ENCODE data around the gene CR1. TPM values are rescaled to one million over a fixed set of nuclear protein-coding genes. Genes with fewer than 3 reads are reported as not detected.
"Not testable (repeated sequence)": the region's sequence is repeated elsewhere in the genome, so short reads cannot be mapped to it uniquely, and the experiment has no call there.

CR1 gene
- total RNA-seq, 2 experiments from 2014 or later: 10.9 to 12.2 TPM

- Mint-ChIP-seq H3K27me3 (peaks cover 4% of the 10 kb centered on the region), H3K4me1 (no peaks in the 10 kb centered on the region), H3K27ac (no peak overlapping the region), H3K9me3 (no peaks in the 10 kb centered on the region), H3K4me3 (no peak overlapping the region), H3K36me3 (no peaks in the 10 kb centered on the region)
- DNase-seq (no peak), ATAC-seq (ENCODE audit: low read depth) (no peak)
- POLR2A ChIA-PET: no interaction called here
These were observed 8.3 kb upstream of the CR1 start for GRCh38 chr1:207487636-207488035.

- ATAC-seq (ENCODE audit: low read depth) (no peak), DNase-seq (no peak)
- H3K27ac Mint-ChIP-seq: no peak overlapping the region
- H3K36me3 Mint-ChIP-seq: no peaks in the 10 kb centered on the region
- H3K9me3 Mint-ChIP-seq: no peaks in the 10 kb centered on the region
- H3K4me1 Mint-ChIP-seq: peaks cover 10% of the 10 kb centered on the region
- H3K27me3 Mint-ChIP-seq: peaks cover 17% of the 10 kb centered on the region
- POLR2A ChIA-PET: no interaction called here
- no peak overlapping the region for H3K4me3 Mint-ChIP-seq
These were observed 2.7 kb upstream of the CR1 start for GRCh38 chr1:207493212-207493611.

GRCh38 chr1:207494171-207494570 is 1.8 kb upstream of the CR1 start:
- Mint-ChIP-seq H3K27me3 (peaks cover 23% of the 10 kb centered on the region), H3K4me3 (no peak overlapping the region), H3K27ac (no peak overlapping the region), H3K4me1 (peaks cover 10% of the 10 kb centered on the region), H3K36me3 (no peaks in the 10 kb centered on the region), H3K9me3 (no peaks in the 10 kb centered on the region)
- POLR2A ChIA-PET: no interaction called here
- DNase-seq: no peak
- no peak for ATAC-seq (ENCODE audit: low read depth)

- DNase-seq; POLR2A ChIA-PET; H3K36me3 Mint-ChIP-seq; H3K4me3 Mint-ChIP-seq; ATAC-seq (ENCODE audit: low read depth); H3K9me3 Mint-ChIP-seq; H3K27ac Mint-ChIP-seq: not testable (repeated sequence)
- H3K4me1 Mint-ChIP-seq: peaks cover 10% of the 10 kb centered on the region
- H3K27me3 Mint-ChIP-seq: peaks cover 23% of the 10 kb centered on the region
These were observed 676 bp upstream of the CR1 start for GRCh38 chr1:207495281-207495680.

- Mint-ChIP-seq H3K27me3 (peaks cover 35% of the 10 kb centered on the region), H3K9me3 (no peaks in the 10 kb centered on the region), H3K4me1 (peaks cover 10% of the 10 kb centered on the region), H3K4me3 (no peak overlapping the region), H3K36me3 (no peaks in the 10 kb centered on the region), H3K27ac (no peak overlapping the region)
- ATAC-seq (ENCODE audit: low read depth) (no peak), DNase-seq (no peak)
- POLR2A ChIA-PET: no interaction called here
These were observed 2.0 kb downstream of the CR1 start for GRCh38 chr1:207497941-207498340.

GRCh38 chr1:207499573-207499972 is 3.6 kb downstream of the CR1 start:
- DNase-seq: peak; percentile 57
- Mint-ChIP-seq H3K4me3 (no peak overlapping the region), H3K9me3 (no peaks in the 10 kb centered on the region), H3K27me3 (peaks cover 45% of the 10 kb centered on the region), H3K4me1 (peaks cover 10% of the 10 kb centered on the region), H3K36me3 (no peaks in the 10 kb centered on the region), H3K27ac (no peak overlapping the region)
- ATAC-seq (ENCODE audit: low read depth): peak; percentile 83
- POLR2A ChIA-PET: no interaction called here

- no peak for DNase-seq
- POLR2A ChIA-PET: no interaction called here
- no peak for ATAC-seq (ENCODE audit: low read depth)
- no peaks in the 10 kb centered on the region for H3K36me3 Mint-ChIP-seq
- H3K4me3 Mint-ChIP-seq: no peak overlapping the region
- no peak overlapping the region for H3K27ac Mint-ChIP-seq
- H3K27me3 Mint-ChIP-seq: peaks cover 44% of the 10 kb centered on the region
- no peaks in the 10 kb centered on the region for H3K9me3 Mint-ChIP-seq
- peaks cover 10% of the 10 kb centered on the region for H3K4me1 Mint-ChIP-seq
These were observed 4.3 kb downstream of the CR1 start for GRCh38 chr1:207500306-207500705.

GRCh38 chr1:207501071-207501470 is 5.1 kb downstream of the CR1 start:
- H3K27ac Mint-ChIP-seq: no peak overlapping the region
- H3K9me3 Mint-ChIP-seq: no peaks in the 10 kb centered on the region
- peaks cover 3% of the 10 kb centered on the region for H3K4me1 Mint-ChIP-seq
- no peak for ATAC-seq (ENCODE audit: low read depth)
- POLR2A ChIA-PET: no interaction called here
- H3K36me3 Mint-ChIP-seq: no peaks in the 10 kb centered on the region
- H3K27me3 Mint-ChIP-seq: peaks cover 45% of the 10 kb centered on the region
- no peak overlapping the region for H3K4me3 Mint-ChIP-seq
- DNase-seq: no peak

GRCh38 chr1:207502726-207503125 is 6.8 kb downstream of the CR1 start:
- DNase-seq: no peak
- H3K27ac Mint-ChIP-seq: no peak overlapping the region
- no peak overlapping the region for H3K4me3 Mint-ChIP-seq
- ATAC-seq (ENCODE audit: low read depth): no peak
- no peaks in the 10 kb centered on the region for H3K9me3 Mint-ChIP-seq
- POLR2A ChIA-PET: no interaction called here
- H3K36me3 Mint-ChIP-seq: no peaks in the 10 kb centered on the region
- H3K27me3 Mint-ChIP-seq: peaks cover 37% of the 10 kb centered on the region
- no peaks in the 10 kb centered on the region for H3K4me1 Mint-ChIP-seq

- POLR2A ChIA-PET: no interaction called here
- H3K27ac Mint-ChIP-seq: no peak overlapping the region
- no peak for ATAC-seq (ENCODE audit: low read depth)
- no peaks in the 10 kb centered on the region for H3K4me1 Mint-ChIP-seq
- H3K9me3 Mint-ChIP-seq: no peaks in the 10 kb centered on the region
- H3K36me3 Mint-ChIP-seq: no peaks in the 10 kb centered on the region
- no peak for DNase-seq
- H3K27me3 Mint-ChIP-seq: peaks cover 33% of the 10 kb centered on the region
- H3K4me3 Mint-ChIP-seq: no peak overlapping the region
These were observed 8.0 kb downstream of the CR1 start for GRCh38 chr1:207503950-207504349.

GRCh38 chr1:207504438-207504837 is 8.5 kb downstream of the CR1 start:
- no peaks in the 10 kb centered on the region for H3K9me3 Mint-ChIP-seq

GRCh38 chr1:207510444-207510843 is 14.5 kb downstream of the CR1 start:
- Mint-ChIP-seq H3K27me3 (peaks cover 18% of the 10 kb centered on the region), H3K4me3 (no peak overlapping the region), H3K4me1 (no peaks in the 10 kb centered on the region), H3K36me3 (no peaks in the 10 kb centered on the region), H3K9me3 (no peaks in the 10 kb centered on the region), H3K27ac (no peak overlapping the region)
- ATAC-seq (ENCODE audit: low read depth): no peak
- no peak for DNase-seq
- POLR2A ChIA-PET: no interaction called here

More at GRCh38 chr1:207504438-207504837, 8.5 kb downstream of the CR1 start:
- ATAC-seq (ENCODE audit: low read depth) (no peak), DNase-seq (no peak)
- H3K4me3 Mint-ChIP-seq: no peak overlapping the region
- no peaks in the 10 kb centered on the region for H3K36me3 Mint-ChIP-seq
- no peak overlapping the region for H3K27ac Mint-ChIP-seq
- H3K4me1 Mint-ChIP-seq: no peaks in the 10 kb centered on the region
- POLR2A ChIA-PET: no interaction called here
- peaks cover 33% of the 10 kb centered on the region for H3K27me3 Mint-ChIP-seq

- Mint-ChIP-seq H3K27ac (no peak overlapping the region), H3K27me3 (peaks cover 19% of the 10 kb centered on the region), H3K36me3 (no peaks in the 10 kb centered on the region), H3K4me1 (no peaks in the 10 kb centered on the region), H3K4me3 (no peak overlapping the region), H3K9me3 (no peaks in the 10 kb centered on the region)
- no peak for DNase-seq
- POLR2A ChIA-PET: no interaction called here
- no peak for ATAC-seq (ENCODE audit: low read depth)
These were observed 18.9 kb downstream of the CR1 start for GRCh38 chr1:207514890-207515289.

- POLR2A ChIA-PET: no interaction called here
- Mint-ChIP-seq H3K9me3 (no peaks in the 10 kb centered on the region), H3K4me3 (no peak overlapping the region), H3K4me1 (no peaks in the 10 kb centered on the region), H3K27me3 (peaks cover 19% of the 10 kb centered on the region), H3K27ac (no peak overlapping the region), H3K36me3 (no peaks in the 10 kb centered on the region)
- DNase-seq: no peak
- no peak for ATAC-seq (ENCODE audit: low read depth)
These were observed 20.8 kb downstream of the CR1 start for GRCh38 chr1:207516729-207517128.

- POLR2A ChIA-PET: no interaction called here
- ATAC-seq (ENCODE audit: low read depth) (no peak), DNase-seq (no peak)
- H3K36me3 Mint-ChIP-seq: no peaks in the 10 kb centered on the region
- no peaks in the 10 kb centered on the region for H3K9me3 Mint-ChIP-seq
- H3K4me3 Mint-ChIP-seq: no peak overlapping the region
- no peak overlapping the region for H3K27ac Mint-ChIP-seq
- H3K4me1 Mint-ChIP-seq: no peaks in the 10 kb centered on the region
- H3K27me3 Mint-ChIP-seq: peaks cover 13% of the 10 kb centered on the region
These were observed 22.8 kb downstream of the CR1 start for GRCh38 chr1:207518608-207519236.
